ENCODE measurements around the gene MAD1L1. TPM values are rescaled to one million over a fixed set of nuclear protein-coding genes. Genes with fewer than 3 reads are reported as not detected.

The MAD1L1 gene
- total RNA-seq, 1 experiment from 2014 or later = 184 TPM

- DNase-seq (ENCODE audit: low read depth) = no peak
Observed at GRCh38 chr7:2016761-2017480, 215.8 kb downstream of the MAD1L1 start.

GRCh38 chr7:2016021-2016631 is 216.6 kb downstream of the MAD1L1 start:
- DNase-seq (ENCODE audit: low read depth) = no peak

DNA sequence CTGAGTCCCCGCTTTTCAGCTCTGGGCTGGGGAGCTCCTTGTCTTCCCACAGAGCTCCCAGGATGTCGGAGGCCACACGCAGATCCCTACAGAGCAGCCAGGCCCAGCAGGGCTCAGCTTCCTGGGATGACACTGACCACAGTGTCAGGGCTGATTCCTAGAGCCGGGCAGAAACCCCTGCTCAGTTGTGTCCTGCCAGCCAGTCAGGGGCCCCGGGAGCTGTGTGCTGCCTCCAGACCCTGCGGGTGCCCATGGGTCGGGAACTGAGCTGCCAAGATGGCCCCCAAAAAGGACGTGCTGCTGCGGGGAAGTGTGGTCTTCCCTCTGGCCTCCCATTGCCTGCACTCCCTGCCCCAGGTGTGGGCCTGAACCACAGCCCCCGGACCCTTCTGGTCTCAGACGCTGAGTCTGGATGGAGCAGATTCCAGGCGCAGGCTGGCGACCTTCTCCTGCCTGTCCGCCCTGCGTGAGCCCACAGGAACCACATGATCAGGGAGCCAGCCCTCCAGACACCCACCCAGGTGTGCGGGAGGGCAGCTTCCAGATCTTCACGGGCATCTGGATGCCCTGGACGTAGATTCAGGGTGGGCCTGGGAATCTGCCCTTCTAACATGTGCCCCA is 217.4 kb downstream of the MAD1L1 start:
- DNase-seq (ENCODE audit: low read depth) = no peak

DNA sequence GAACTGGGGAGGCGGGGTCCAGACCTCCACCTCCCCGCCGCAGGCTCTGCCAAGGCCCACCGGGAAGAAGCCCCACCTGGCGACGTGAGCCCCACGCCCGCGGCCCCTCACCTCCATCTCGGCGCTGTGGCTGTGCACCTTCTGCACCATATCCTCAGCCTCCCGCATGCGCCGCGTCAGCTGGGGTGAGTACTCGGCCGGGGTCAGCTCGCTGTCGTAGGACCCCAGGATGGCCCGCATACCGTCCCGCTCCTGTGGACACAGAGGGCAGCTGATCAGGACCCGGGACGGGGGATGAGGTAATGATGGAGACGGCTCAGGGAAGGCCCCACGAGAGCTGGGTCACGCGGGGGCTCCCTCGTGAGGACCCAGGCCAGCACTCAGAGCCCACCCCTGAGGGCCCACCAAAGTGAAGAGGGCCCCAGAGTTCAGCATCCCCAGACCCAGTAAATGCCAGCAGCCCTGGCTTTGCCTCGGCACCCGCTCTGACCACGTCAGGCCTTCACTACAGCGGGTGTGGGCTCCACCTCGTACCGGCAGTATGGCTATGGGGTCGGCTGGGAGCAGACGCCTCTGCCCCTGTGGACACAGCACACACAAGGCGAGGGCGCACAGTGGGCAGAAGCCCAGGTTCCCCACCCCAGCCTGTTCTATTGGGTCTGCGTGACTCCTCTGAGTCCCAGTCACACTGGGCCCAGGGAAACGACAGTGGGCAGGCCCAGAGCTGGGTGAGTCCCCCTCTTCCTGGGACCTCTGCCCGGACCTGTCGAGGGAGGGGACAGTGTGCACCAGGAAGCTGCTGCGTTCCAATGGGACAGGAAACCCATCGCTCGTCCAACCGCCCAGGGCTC is 218.1 kb downstream of the MAD1L1 start:
- no peak for DNase-seq (ENCODE audit: low read depth)

DNA sequence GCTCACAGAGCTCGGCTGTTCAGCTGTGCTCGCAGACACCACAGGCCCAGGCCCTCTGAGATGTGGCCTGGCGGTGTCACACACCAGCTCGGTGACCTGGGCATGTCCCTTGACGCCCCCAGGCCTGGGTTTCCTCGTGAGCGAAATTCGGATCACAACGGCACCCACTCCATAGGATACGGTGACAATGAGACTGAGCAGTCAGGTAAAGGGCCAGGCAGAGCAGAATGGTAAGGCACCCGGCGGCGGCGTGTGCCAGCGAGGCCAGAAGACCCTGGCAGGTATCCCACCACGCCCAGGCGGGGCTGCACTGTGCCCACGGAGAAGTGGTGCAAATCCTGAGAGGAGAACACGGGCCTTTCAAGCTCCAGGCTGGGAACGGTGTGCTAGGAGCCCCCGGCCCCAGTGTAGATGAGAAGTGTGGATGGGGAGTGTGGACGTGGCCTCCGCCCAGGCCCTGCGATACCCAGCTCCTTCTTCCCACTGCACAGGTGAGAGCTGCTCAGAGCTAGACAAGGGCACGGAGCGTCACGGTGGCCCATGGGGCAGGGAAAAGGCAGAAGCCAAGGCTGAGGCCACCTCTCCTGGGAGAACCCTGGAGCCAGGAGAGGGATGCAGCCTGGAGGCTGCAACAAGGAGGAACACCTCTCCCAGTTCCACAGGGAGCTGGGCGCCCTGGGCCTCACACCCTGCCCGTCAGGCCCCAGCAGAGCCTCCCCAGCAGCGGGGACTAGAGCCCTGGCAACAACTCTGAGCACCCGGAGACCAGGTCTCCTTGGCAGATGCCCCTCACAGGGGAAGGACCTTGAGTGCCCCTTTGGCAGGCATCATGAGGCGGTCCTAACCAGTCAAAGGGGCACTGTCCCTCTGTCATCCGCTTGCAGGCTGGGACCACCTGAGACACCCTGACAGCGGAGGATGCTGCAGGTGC is 219.1 kb downstream of the MAD1L1 start:
- no peak for DNase-seq (ENCODE audit: low read depth)

- no peak for DNase-seq (ENCODE audit: low read depth)
Observed at GRCh38 chr7:2012981-2013380, 219.8 kb downstream of the MAD1L1 start.

DNA sequence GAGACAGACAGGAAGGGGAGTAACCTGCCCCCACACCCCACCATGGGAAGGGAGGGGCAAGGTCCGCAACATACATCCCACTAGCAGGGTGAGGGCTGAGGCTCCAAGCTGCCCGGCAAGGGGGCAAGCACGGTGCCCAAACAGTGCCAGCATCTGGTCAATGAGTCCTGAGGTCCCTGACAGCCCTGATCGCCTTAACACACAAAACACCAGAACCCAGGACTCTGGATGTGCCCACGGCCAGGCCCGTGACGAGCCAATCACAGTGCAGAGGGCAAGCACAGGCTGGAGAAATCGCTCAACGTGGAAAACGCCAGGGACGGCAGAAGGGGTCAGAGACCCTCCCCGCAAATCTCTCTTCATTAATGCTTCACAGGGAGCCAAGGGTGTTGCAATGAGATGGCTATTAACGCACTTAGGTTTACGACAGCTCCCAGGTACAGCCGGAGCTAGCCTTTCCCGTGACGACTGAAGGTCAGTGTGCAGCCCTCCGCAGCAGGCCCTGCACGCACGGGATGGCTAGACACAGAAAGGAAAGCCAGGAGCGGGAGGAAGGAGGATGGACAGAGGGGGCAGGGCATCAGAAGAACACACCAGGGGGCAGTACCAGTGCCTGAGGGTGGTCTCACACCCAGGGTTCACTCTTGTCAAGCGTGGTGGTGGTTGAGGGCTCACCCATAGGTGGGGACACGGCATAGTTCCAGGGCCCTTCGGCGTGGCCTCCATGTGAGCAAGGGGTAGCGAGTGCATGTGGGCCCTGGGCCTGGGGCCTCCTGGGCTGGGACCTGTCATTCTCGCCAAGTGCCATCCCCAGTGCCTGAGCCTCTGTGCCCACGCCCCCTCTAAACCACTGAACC is 220.5 kb downstream of the MAD1L1 start:
- DNase-seq (ENCODE audit: low read depth) = no peak

- no peak for DNase-seq (ENCODE audit: low read depth)
Observed at GRCh38 chr7:2011266-2012043, 221.3 kb downstream of the MAD1L1 start.

- no peak for DNase-seq (ENCODE audit: low read depth)
Observed at GRCh38 chr7:2010551-2011265, 222.0 kb downstream of the MAD1L1 start.

DNA sequence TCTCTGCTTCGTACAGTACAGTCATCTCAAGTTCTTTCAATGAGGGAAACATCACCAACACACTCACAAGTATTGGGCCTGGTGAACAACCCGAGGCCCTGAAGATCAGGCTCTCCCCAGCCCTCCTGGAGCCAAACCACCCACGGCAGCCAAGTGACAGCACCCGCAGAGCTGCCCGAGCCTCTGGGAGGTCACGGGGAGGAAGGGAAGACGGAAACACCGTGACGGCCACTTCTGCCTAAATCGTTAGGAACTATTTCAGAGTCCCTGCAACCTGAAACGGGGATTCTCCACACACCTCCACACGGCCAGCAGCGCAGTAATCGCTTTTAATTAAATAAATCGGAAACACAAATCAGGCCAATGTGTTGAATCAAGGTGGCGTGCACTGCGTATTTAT is 222.6 kb downstream of the MAD1L1 start:
- no peak for DNase-seq (ENCODE audit: low read depth)

GRCh38 chr7:2009541-2010001 is 223.2 kb downstream of the MAD1L1 start:
- DNase-seq (ENCODE audit: low read depth) = no peak

DNA sequence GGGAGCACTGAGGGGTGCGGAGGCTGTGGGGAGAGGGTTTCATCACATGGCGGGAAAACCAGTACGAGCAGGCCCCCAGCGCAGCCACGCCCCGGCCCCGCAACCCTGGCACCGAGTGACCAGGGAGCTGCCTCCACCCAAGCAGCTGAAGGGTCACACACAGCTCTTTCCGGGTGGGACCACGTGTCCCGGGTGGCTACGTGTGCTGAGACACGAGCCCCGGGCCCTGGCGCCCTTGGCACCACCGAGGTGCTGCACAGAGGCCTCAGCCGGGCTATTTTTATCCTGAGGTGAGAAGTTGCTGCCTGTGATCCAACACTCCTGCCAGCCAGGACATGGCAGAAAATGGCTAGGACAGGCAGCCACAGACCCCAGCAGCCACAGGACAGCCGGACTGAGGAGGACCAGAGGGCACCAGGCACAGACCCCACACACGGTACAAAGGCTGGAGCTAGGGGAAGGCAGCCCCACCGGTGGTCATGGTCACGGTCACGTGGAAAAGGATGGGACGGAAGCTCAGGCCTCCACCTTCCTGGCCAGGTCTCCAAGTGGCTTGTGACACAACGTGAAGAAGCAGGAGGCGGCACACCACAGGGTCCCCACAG is 223.7 kb downstream of the MAD1L1 start:
- DNase-seq (ENCODE audit: low read depth) = no peak

DNA sequence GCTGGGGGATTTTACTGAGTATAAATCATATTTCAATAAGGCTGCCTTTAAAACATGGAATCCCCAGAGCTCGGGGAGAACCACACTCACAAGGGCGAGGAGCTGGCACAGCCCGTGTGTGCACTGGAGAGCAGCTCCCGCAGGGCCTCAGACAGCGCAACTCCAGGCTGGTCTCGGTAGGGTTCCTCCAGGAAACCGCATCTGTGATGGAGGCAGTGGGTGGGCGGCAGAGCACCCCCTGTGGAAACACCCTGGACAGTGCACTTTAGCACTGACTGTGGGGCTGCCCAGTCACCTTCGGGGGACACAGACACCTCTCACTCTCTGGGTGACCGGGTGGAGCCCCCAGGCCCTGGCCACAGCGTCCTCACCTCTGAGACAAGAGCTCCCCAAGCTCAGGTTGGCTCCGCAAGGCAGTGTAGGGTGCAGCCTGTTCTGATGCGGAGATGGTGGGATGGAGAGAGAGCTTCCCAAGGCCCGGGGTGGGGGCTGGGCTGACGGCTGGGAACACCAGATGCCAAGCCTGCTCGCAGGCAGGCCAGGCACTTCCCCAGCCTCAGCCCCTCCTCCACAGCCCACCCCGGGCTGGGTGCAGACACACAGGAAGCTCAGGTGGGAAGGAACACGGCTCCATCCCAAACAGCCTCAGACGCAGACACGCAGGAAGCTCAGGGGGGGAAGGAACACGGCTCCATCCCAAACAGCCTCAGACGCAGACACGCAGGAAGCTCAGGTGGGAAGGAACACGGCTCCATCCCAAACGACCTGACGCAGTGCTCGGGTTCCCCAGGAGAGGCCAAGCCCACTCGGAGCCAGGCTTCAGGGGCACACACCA is 224.4 kb downstream of the MAD1L1 start:
- no peak for DNase-seq (ENCODE audit: low read depth)

DNA sequence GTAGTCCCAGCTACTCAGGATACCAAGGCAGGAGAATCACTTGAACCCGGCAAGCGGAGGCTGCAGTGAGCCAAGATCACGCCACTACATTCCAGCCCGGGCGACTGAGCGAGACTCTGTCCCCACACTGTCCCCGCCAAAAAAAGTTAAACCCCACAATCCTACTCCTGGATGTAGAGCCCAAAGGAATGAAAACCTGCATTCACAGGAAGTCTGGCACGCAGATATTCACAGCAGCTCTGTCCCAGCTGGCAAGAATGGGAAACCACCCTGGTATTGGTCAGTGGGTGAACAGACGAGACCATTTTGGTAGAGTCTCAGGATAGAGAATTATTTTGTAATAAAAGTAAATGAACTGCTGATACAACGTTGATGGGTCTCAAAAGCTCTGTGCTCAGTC is 225.2 kb downstream of the MAD1L1 start:
- DNase-seq (ENCODE audit: low read depth) = no peak

GRCh38 chr7:2006921-2007381 is 225.8 kb downstream of the MAD1L1 start:
- DNase-seq (ENCODE audit: low read depth) = no peak

GRCh38 chr7:2006231-2006771 is 226.4 kb downstream of the MAD1L1 start:
- DNase-seq (ENCODE audit: low read depth) = no peak

Measured in HT1080 (cell line).